Epithelial cell of proximal tubule (primary cell): ENCODE results near the gene OPCML. TPM values are rescaled to one million over a fixed set of nuclear protein-coding genes. Genes with fewer than 3 reads are reported as not detected.

Experiments
- DNase-seq: peaks from one replicate; pipeline ENCODE4 v3.0.0-alpha.2; 2011; ENCODE audit warnings: low read depth
- H3K4me3 ChIP-seq: 2 replicates; pipeline ENCODE4 v1.5.1; 2011; ENCODE audit warnings: low read depth, mild to moderate bottlenecking, low read length
- CTCF ChIP-seq: conservative IDR thresholded peaks from 2 replicates; pipeline ENCODE4 v1.5.1; 2012; ENCODE audit warnings: low read depth, mild to moderate bottlenecking, low read length
- total RNA-seq: library from RNA; depleted of rRNA; stranded (reverse); fragments of >200 nt; gene quantifications from 2 replicates; pipeline ENCODE4 v1.2.3, GENCODE V29; 2015

OPCML gene
- total RNA-seq, 1 donor from 2014 or later, result not detected

GRCh38 chr11:133230431-133230830 is 301.9 kb downstream of the OPCML start:
- no peak for TF ChIP-seq CTCF
- H3K4me3 ChIP-seq, result no peak overlapping the region
- DNase-seq, result no peak

- no peak for DNase-seq
- no peak overlapping the region for H3K4me3 ChIP-seq
- no peak for TF ChIP-seq CTCF
Measured at GRCh38 chr11:133228471-133229329, 303.6 kb downstream of the OPCML start.

GRCh38 chr11:133227632-133228111 is 304.6 kb downstream of the OPCML start:
- no peak for DNase-seq
- no peak for TF ChIP-seq CTCF
- no peak overlapping the region for H3K4me3 ChIP-seq

- no peak overlapping the region for H3K4me3 ChIP-seq
- DNase-seq, result no peak
- TF ChIP-seq CTCF, result no peak
Measured at GRCh38 chr11:133224271-133224670, 308.0 kb downstream of the OPCML start.

GRCh38 chr11:133222425-133223330 is 309.6 kb downstream of the OPCML start:
- no peak overlapping the region for H3K4me3 ChIP-seq
- no peak for TF ChIP-seq CTCF
- DNase-seq, result no peak

GRCh38 chr11:133219543-133219942 is 312.8 kb downstream of the OPCML start:
- no peak overlapping the region for H3K4me3 ChIP-seq

More at GRCh38 chr11:133219543-133219942, 312.8 kb downstream of the OPCML start:
- TF ChIP-seq CTCF, result no peak
- DNase-seq, result no peak
